Spinal cord (tissue), 10 donors: ENCODE measurements around the gene DHCR24. TPM values are rescaled to one million over a fixed set of nuclear protein-coding genes. Genes with fewer than 3 reads are reported as not detected.

Source experiments
- DNase-seq, 6 donors: peaks; one replicate each; pipeline versions ENCODE4 v3.0.0 to v3.0.0-alpha.2; 2013 to 2015; ENCODE audit warnings: low spot score in 6 of 6, low read depth in 4 of 6
- H3K27ac ChIP-seq: one replicate; pipeline ENCODE4 v1.5.1; 2013; ENCODE audit warnings: low read depth, low read length, control low read depth
- H3K27me3 ChIP-seq: one replicate; pipeline ENCODE4 v1.6.1; 2013; ENCODE audit warnings: low read length; ENCODE audit not compliant: control insufficient read depth, insufficient read depth
- H3K36me3 ChIP-seq: one replicate; pipeline ENCODE4 v1.6.1; 2013; ENCODE audit warnings: low read length; ENCODE audit not compliant: control insufficient read depth, insufficient read depth
- H3K4me1 ChIP-seq: one replicate; pipeline ENCODE4 v1.6.1; 2013; ENCODE audit warnings: low read length; ENCODE audit not compliant: control insufficient read depth, insufficient read depth
- H3K4me3 ChIP-seq: one replicate; pipeline ENCODE4 v1.5.1; 2013; ENCODE audit warnings: low read depth, low read length, control low read depth
- H3K9me3 ChIP-seq: one replicate; pipeline ENCODE4 v1.6.1; 2013; ENCODE audit warnings: low read length; ENCODE audit not compliant: control insufficient read depth, insufficient read depth
- WGBS: methylation state at CpG from one replicate; pipeline ENCODE4 v1.1.5; 2013; ENCODE audit warnings: missing lambda C conversion rate; ENCODE audit not compliant: insufficient coverage; 5-methylcytosine and 5-hydroxymethylcytosine counted together
- polyA plus RNA-seq, 2 donors: library from polyadenylated mRNA; unstranded; fragments of 120-200 nt; gene quantifications; one replicate each; pipeline ENCODE4 v1.2.1, GENCODE V29; 2013; ENCODE audit not compliant: insufficient read length in 2 of 2
- total RNA-seq, 2 donors: library from RNA; depleted of rRNA in 1 of 2; stranded (reverse); fragments of 120-200 nt in 1 of 2; fragments of >200 nt in 1 of 2; gene quantifications; one replicate each; pipeline versions ENCODE4 v1.2.3 to v1.2.4, GENCODE V29; 2013 to 2014
- donor health status: healthy.

DHCR24 gene
- total and polyA plus RNA-seq, 4 donors, result 73.2 to 138 (median 113) TPM

DNA sequence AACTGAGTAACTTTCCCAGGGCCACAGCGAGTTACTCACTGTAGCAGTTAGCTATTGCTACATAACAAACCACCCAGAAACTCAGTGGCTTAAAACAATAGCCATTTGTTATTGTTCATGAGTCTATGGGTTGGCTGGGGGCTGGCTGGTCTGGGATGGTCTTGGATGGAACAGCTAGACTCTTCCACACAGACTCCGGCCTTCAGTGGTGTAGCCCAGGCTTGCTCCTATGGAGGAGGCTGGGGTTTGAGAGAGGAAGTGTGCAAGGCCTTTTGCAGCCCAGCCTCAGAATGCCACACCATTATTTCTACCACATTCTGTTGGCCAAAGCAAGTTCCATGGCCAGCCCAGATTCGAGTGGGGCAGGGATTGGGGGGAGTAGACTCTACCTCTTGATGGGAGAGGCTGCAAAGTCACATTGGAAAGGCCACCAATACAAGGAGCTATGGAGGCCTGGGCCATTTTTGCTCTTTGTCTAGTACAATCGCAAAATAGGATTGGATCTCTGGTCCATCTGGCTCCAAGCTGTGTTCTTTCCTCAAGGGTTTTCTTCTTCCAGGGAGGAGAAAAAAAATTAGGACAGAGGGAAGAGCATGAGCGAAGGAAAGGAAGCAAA lies 48.3 kb downstream of the DHCR24 start:
- H3K4me3 ChIP-seq, result no peak overlapping the region
- no peaks in the 10 kb centered on the region for H3K4me1 ChIP-seq
- no peaks in the 10 kb centered on the region for H3K27me3 ChIP-seq
- H3K27ac ChIP-seq, result no peak overlapping the region
- 87% methylated on average over 3 of the region's 5 CpGs for WGBS
- no peaks in the 10 kb centered on the region for H3K9me3 ChIP-seq
- peaks cover 3% of the 10 kb centered on the region for H3K36me3 ChIP-seq
- DNase-seq, result no peak

DNA sequence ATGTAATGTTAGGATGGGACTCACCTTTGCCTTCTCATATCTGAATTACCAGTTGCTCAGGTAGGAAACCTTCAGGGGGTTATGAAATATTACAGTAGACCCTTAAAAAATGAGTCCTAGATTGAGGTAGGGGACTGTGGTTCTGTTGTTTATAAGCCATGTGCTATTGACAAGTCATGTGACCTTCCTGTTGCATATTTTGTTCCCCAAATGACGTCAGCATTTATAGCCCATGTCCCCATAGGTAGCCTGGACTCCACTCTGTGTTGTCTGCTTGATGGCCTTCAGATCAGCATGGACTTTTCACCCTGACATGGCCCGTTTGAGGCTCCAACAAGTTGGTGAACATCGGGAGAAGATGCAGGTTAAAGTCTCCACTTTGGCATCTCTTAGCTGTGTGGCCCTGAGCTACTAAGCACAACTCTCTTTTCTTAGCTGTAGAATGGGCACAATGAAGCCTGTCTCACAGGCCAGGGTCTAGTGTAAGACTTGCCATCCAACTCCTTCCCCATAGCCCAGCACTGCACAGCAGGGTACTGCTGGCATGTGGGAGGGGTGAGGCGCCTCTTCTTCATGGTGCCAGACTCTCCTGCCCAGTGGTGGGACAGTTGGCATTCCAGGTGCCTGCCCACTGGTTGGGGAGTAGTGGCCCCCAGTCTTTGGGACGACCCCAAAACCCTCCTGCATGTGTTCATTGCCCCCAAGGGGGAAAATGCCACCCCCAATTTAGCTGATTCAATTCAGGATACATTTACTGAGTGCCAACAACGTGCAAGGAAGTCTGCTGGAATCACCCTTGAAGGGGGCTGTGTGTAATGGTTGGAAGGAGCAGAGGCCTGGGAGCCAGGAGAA lies 49.8 kb downstream of the DHCR24 start:
- H3K4me3 ChIP-seq, result no peak overlapping the region

DNA sequence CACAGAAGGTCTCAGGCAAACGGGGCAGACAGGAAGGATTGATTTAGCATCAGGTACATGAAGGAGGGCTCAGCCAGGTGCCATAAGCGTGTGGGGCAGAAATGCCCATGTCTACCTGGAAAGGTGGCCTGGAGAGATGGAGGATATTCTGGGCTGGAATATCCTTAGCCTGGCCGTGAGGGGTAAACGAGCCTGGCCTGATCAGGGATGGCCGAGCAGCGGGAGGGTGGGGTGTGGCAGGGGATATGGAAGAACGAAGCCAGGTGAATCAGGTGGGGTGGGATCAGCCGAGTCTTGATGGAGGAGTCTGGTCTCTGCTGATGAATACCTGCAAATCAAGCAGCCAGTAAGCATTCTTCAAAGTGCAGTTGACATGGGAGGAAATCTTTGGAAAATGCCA lies 50.4 kb downstream of the DHCR24 start:
- Histone ChIP-seq H3K27ac (no peak overlapping the region), H3K4me3 (no peak overlapping the region), H3K4me1 (no peaks in the 10 kb centered on the region), H3K9me3 (no peaks in the 10 kb centered on the region), H3K36me3 (no peaks in the 10 kb centered on the region), H3K27me3 (no peaks in the 10 kb centered on the region)
- DNase-seq, result no peak
- WGBS, result 91% methylated on average over 8 of the region's 8 CpGs

More for the DNA sequence above, 49.8 kb downstream of the DHCR24 start:
- WGBS, result 78% methylated on average over 3 of the region's 6 CpGs
- no peaks in the 10 kb centered on the region for H3K9me3 ChIP-seq
- peaks cover 2% of the 10 kb centered on the region for H3K36me3 ChIP-seq
- no peak overlapping the region for H3K27ac ChIP-seq
- no peaks in the 10 kb centered on the region for H3K27me3 ChIP-seq
- H3K4me1 ChIP-seq, result no peaks in the 10 kb centered on the region
- DNase-seq, result no peak

DNA sequence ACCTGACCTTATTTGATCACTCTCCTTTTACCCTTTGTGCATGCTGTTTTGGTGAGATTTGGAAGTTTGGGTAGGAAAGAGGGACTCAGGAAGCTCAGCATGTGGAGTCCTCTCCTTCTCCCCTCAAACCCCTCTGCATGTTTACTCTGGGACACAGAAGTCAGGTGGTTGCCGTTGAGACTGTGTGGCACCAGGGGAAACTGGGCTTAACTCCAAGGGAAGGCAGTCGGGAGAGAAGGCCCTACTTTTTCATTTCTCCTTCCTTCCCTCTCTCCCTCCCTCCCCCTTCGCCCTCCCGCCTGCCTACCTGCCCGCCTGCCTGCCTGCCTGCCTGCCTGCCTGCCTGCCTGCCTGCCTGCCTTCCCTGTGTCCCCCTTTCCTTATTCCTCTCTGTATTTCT lies 51.0 kb downstream of the DHCR24 start:
- H3K27ac ChIP-seq, result no peak overlapping the region
- H3K4me1 ChIP-seq, result no peaks in the 10 kb centered on the region
- H3K4me3 ChIP-seq, result no peak overlapping the region
- H3K9me3 ChIP-seq, result no peaks in the 10 kb centered on the region
- WGBS, result no CpG with 5 or more reads among the region's 5 CpGs
- DNase-seq, result no peak
- no peaks in the 10 kb centered on the region for H3K27me3 ChIP-seq
- no peaks in the 10 kb centered on the region for H3K36me3 ChIP-seq

DNA sequence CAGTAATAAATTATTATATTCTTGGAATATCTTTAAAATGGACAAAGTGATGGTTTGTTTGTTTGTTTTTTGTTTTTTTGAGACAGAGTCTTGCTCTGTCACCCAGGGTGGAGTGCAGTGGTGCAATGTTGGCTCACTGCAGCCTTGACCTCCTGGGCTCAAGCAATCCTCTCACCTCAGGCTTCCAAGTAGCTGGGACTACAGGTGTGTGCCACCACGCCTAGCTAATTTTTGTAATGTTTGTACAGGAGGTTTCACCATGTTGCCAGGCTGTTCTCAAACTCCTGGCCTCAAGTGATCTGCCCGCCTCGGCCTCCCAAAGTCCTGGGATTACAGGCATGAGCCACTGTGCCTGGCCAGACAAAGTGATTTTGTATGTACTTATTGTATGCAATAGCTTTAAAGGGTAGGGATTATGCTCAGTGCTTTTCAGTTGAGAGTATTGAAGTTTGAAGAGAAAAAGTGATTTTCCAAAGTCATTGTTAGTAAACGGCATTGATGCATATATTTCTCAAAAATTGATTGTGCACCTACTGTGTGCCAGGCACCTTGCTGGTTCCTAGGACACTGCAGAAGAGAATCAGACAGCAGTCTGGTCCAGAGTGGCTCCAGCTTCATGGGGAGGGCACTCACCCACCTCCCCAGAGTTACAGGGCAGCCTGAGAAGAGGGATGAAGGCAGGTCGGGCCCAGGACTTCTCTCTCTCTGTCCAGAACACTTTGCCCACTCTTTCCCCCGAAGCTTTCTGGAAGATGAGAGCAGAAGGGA lies 51.7 kb downstream of the DHCR24 start:
- no peaks in the 10 kb centered on the region for H3K27me3 ChIP-seq
- no peak overlapping the region for H3K4me3 ChIP-seq
- no peak for DNase-seq
- no peaks in the 10 kb centered on the region for H3K9me3 ChIP-seq
- no peaks in the 10 kb centered on the region for H3K36me3 ChIP-seq
- no peak overlapping the region for H3K27ac ChIP-seq
- H3K4me1 ChIP-seq, result no peaks in the 10 kb centered on the region
- WGBS, result 88% methylated on average over 2 of the region's 6 CpGs

DNA sequence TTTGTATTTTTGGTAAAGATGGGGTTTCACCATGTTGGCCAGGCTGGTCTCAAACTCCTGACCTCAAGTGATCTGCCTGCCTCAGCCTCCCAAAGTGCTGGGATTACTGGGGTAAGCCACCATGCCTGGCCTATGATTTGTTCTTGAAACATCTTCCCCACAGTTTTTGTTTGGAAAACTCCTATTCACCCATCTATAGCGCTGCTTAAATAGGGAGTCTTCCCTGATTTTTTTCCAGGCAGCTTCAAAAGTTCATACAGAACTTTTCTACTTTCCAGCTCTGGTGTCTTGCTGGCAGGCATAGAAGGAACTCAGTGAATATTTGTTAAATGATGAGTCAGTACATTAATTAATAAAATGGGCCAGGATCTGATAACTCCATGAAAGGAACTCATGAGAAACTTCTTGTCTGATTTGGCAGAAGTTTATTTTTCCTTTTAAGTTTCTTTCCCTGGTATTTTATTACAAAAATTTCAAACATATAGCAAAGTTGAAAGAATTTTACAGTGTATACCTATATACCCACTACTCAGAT lies 52.9 kb downstream of the DHCR24 start:
- no peaks in the 10 kb centered on the region for H3K9me3 ChIP-seq

DNA sequence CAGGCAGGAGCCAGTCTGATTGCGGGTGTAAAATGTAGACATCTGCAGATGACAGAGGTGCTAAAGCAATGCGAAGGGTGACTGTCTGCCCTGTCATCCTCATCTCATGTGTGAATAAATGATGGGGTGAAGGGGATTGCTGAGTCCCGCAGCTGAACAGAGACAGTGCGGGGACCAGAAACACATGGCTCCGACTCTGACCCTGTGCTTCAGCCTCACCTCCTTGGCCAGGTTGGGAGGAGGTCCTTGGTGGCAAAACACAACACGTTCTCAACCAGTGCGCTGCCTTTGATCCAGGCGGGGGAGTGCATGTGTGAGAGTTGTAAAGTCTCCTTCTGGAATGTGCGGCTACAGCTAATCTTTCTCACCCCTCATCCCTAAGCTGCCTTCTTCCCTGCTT lies 53.9 kb downstream of the DHCR24 start:
- Histone ChIP-seq H3K4me3 (no peak overlapping the region), H3K27ac (no peak overlapping the region), H3K36me3 (no peaks in the 10 kb centered on the region), H3K27me3 (no peaks in the 10 kb centered on the region), H3K9me3 (no peaks in the 10 kb centered on the region), H3K4me1 (no peaks in the 10 kb centered on the region)
- 93% methylated on average over 3 of the region's 9 CpGs for WGBS
- DNase-seq, result no peak

More for the DNA sequence above, 52.9 kb downstream of the DHCR24 start:
- Histone ChIP-seq H3K27ac (no peak overlapping the region), H3K27me3 (no peaks in the 10 kb centered on the region), H3K4me1 (no peaks in the 10 kb centered on the region), H3K4me3 (no peak overlapping the region), H3K36me3 (no peaks in the 10 kb centered on the region)
- WGBS, result no CpG with 5 or more reads among the region's 1 CpG
- DNase-seq, result no peak

DNA sequence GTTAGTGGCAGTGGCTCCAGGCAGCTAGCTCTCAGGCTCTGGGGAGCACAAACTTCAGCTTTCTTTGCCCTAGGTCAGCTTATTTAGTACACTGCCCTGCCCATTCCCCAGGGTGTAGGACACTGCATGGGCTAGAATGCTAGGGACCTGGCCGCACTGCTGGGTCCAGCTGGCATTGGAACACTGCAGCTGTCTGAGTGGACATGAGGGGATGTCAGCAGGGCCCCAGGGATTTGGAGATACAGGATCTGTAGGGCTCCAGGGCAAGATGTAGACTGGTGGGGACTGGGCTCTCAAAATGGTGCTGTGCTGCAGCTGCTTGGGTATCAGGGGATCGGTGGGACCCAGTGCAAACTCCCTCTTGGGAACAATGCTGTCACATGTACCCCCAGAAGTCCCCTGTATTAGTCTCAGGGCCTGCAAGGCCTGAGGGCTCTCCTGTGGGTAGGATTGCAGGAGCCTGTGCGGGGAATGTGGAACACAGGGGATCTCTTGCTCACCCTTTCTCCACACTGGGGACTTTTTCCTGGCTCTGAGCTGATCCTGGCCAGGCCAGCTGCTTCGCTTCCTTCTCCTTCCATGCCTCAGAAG lies 60.7 kb downstream of the DHCR24 start:
- DNase-seq, result no peak
- H3K4me3 ChIP-seq, result no peak overlapping the region
- WGBS, result 90% methylated on average over 4 of the region's 4 CpGs
- H3K27me3 ChIP-seq, result no peaks in the 10 kb centered on the region
- H3K27ac ChIP-seq, result no peak overlapping the region
- no peaks in the 10 kb centered on the region for H3K36me3 ChIP-seq
- no peaks in the 10 kb centered on the region for H3K4me1 ChIP-seq
- peaks cover 10% of the 10 kb centered on the region for H3K9me3 ChIP-seq

DNA sequence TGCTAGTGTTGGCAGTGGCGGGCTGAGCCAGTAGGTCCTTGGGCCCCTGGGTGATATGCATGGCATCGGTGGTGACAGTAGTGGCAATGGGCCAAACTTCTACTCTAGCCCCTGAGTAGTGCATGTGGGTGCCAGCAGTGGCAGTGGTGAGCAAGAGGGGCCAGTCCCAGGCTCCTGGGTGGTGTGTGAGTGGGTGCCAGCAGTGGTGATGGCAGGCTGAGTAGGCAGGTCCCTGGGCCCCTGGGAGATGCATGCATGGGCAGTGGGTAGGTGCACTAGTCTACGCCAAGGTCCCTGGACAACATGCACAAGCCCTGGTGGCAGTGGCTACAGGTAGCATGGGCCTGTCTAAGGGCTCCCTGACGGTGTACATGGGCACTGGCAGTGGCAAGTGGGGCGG lies 61.3 kb downstream of the DHCR24 start:
- H3K27ac ChIP-seq, result no peak overlapping the region
- no peaks in the 10 kb centered on the region for H3K27me3 ChIP-seq
- no peak for DNase-seq
- 95% methylated on average over 5 of the region's 5 CpGs for WGBS
- H3K36me3 ChIP-seq, result no peaks in the 10 kb centered on the region
- no peak overlapping the region for H3K4me3 ChIP-seq
- H3K9me3 ChIP-seq, result peaks cover 10% of the 10 kb centered on the region
- H3K4me1 ChIP-seq, result no peaks in the 10 kb centered on the region
